GM21529 (cell line): ENCODE measurements around the gene EGF.
A peak's percentile ranks its signal among the peaks of the same experiment; 100 is the strongest.
"Not testable (repeated sequence)": the region's sequence is repeated elsewhere in the genome, so short reads cannot be mapped to it uniquely, and the experiment has no call there.

Experiments
- ATAC-seq: cut with Tn5 transposase; IDR thresholded peaks from one replicate; pipeline ENCODE4 v1.9.1; 2021; ENCODE audit not compliant: unreplicated experiment

EGF gene

GRCh38 chr4:109912706-109913595, at the start of gene EGF:
EGF (plus strand) TSS chr4:109912883; CDS start chr4:109913336, 453 bp downstream.
- no peak for ATAC-seq

- ATAC-seq: no peak
These were observed 48.5 kb upstream of the EGF start for GRCh38 chr4:109864134-109864533.

GRCh38 chr4:109870061-109870460, 42.6 kb upstream of the EGF start:
- no peak for ATAC-seq

- no peak for ATAC-seq
These were observed 40.6 kb upstream of the EGF start for GRCh38 chr4:109872065-109872464.

- no peak for ATAC-seq
These were observed 39.6 kb upstream of the EGF start for GRCh38 chr4:109872950-109873656.

GRCh38 chr4:109873791-109874514, 38.7 kb upstream of the EGF start:
- no peak for ATAC-seq

- no peak for ATAC-seq
These were observed 37.6 kb upstream of the EGF start for GRCh38 chr4:109875106-109875505.

- ATAC-seq: not testable (repeated sequence)
These were observed 37.1 kb upstream of the EGF start for GRCh38 chr4:109875553-109875952.

- no peak for ATAC-seq
These were observed 35.9 kb upstream of the EGF start for GRCh38 chr4:109876634-109877265.

- ATAC-seq: peak; percentile 94
These were observed 35.3 kb upstream of the EGF start for GRCh38 chr4:109877400-109877799.

GRCh38 chr4:109878355-109878754, 34.3 kb upstream of the EGF start:
- ATAC-seq: no peak

GRCh38 chr4:109879081-109879480, 33.6 kb upstream of the EGF start:
- ATAC-seq: no peak

GRCh38 chr4:109879636-109880314, 32.9 kb upstream of the EGF start:
- no peak for ATAC-seq

GRCh38 chr4:109886303-109886702, 26.4 kb upstream of the EGF start:
- ATAC-seq: no peak

GRCh38 chr4:109887071-109887470, 25.6 kb upstream of the EGF start:
- no peak for ATAC-seq

- no peak for ATAC-seq
These were observed 22.6 kb upstream of the EGF start for GRCh38 chr4:109890076-109890475.

- no peak for ATAC-seq
These were observed 10.0 kb upstream of the EGF start for GRCh38 chr4:109902559-109903251.

- no peak for ATAC-seq
These were observed 4.0 kb upstream of the EGF start for GRCh38 chr4:109908731-109909130.

GRCh38 chr4:109910256-109910655, 2.4 kb upstream of the EGF start:
- ATAC-seq: no peak
